GM12878 (cell line): Measurements from ENCODE around the gene TRIP11. TPM values are rescaled to one million over a fixed set of nuclear protein-coding genes. Genes with fewer than 3 reads are reported as not detected.

Source experiments
- ATAC-seq: fragments of 200-7000 bp; cut with Tn5 transposase; 3 replicates; pipeline ENCODE4 v1.9.1; 2020; ENCODE audit warnings: mild to moderate bottlenecking, moderate library complexity
- BruUV-seq: library from RNA; stranded (reverse); fragments of 400-500 nt; replicated peaks from 2 replicates; lab custom pipeline; 2021; lab: Mats Ljungman, UMichigan
- CTCF ChIA-PET: fragments of 300-600 bp; sonication (Branson Sonifier 250); formaldehyde crosslinking; extraction: SDS; loops from one replicate; lab custom pipeline; 2021; ENCODE audit warnings: inconsistent platforms; lab: Yijun Ruan, JAX
- POLR2A ChIA-PET: fragments of 350-600 bp; formaldehyde crosslinking; extraction: SDS; loops from one replicate; lab custom pipeline; 2021; ENCODE audit warnings: inconsistent platforms; lab: Charles Lee
- RAD21 ChIA-PET: fragments of 300-600 bp; sonication (Branson Sonifier 250); formaldehyde crosslinking; loops from one replicate; lab custom pipeline; 2023; ENCODE audit warnings: antibody characterized with exemption; ENCODE audit not compliant: unreplicated experiment; lab: Charles Lee
- SMC1A ChIA-PET: fragments of 300-600 bp; sonication (Branson Sonifier 250); formaldehyde crosslinking; loops from one replicate; lab custom pipeline; 2023; ENCODE audit not compliant: unreplicated experiment, uncharacterized antibody; lab: Charles Lee
- DNase-seq: peaks from one replicate; pipeline ENCODE4 v3.0.0-alpha.2; 2011; ENCODE audit warnings: low read depth, low spot score
- FAIRE-seq: peaks from 3 replicates; lab custom pipeline; 2011; peaks lifted over from hg19 to GRCh38; lab: Jason Lieb, UNC
- H2AFZ ChIP-seq: 2 replicates; pipeline ENCODE4 v1.6.0; 2011; ENCODE audit warnings: low read depth, low read length, control low read depth; ENCODE audit not compliant: control insufficient read depth
- H3K27ac ChIP-seq: 2 replicates; pipeline ENCODE4 v1.5.1; 2011; ENCODE audit warnings: control low read depth; ENCODE audit not compliant: control insufficient read depth, insufficient read depth
- H3K27me3 ChIP-seq, 2 experiments: replicated peaks in 1 of 2; 2 replicates each; pipeline versions ENCODE4 v1.6.0 to v1.6.1; 2011; ENCODE audit warnings: low read length in 1 of 2; ENCODE audit not compliant: control insufficient read depth in 2 of 2, insufficient read depth in 2 of 2
- H3K36me3 ChIP-seq, 2 experiments: 2 replicates each; pipeline ENCODE4 v1.5.1; 2011; ENCODE audit warnings: low read length in 1 of 2; ENCODE audit not compliant: control insufficient read depth in 2 of 2, insufficient read depth in 2 of 2
- H3K4me1 ChIP-seq: 2 replicates; pipeline ENCODE4 v1.6.1; 2011; ENCODE audit warnings: mild to moderate bottlenecking, low read length, moderate library complexity, mixed read lengths; ENCODE audit not compliant: control insufficient read depth, insufficient read depth
- H3K4me2 ChIP-seq: 2 replicates; pipeline ENCODE4 v1.6.0; 2011; ENCODE audit warnings: control low read depth; ENCODE audit not compliant: control insufficient read depth, insufficient read depth
- H3K4me3 ChIP-seq: fragments of 200-600 bp; sonication (generic); 2 replicates; pipeline ENCODE4 v1.5.1; 2016
- H3K79me2 ChIP-seq: 2 replicates; pipeline ENCODE4 v1.6.0; 2011; ENCODE audit warnings: low read length; ENCODE audit not compliant: control insufficient read depth, insufficient read depth
- H3K9ac ChIP-seq: 2 replicates; pipeline ENCODE4 v1.8.0; 2011; ENCODE audit warnings: low read length, control low read depth, mixed read lengths; ENCODE audit not compliant: control insufficient read depth, insufficient read depth
- H3K9me3 ChIP-seq: replicated peaks from 3 replicates; pipeline ENCODE4 v1.5.1; 2011; ENCODE audit warnings: mild to moderate bottlenecking, low read length; ENCODE audit not compliant: control insufficient read depth, insufficient read depth
- H4K20me1 ChIP-seq: 2 replicates; pipeline ENCODE4 v1.6.0; 2011; ENCODE audit not compliant: control insufficient read depth, insufficient read depth
- BACH1 ChIP-seq: fragments of 450-650 bp; IDR thresholded peaks from 2 replicates; pipeline ENCODE4 v1.6.1; 2017; ENCODE audit warnings: mild to moderate bottlenecking, borderline replicate concordance
- CTCF ChIP-seq, 3 experiments: IDR thresholded peaks in 2 of 3; conservative IDR thresholded peaks in 1 of 3; 2 replicates each; pipeline ENCODE4 v1.5.1; 2011; ENCODE audit warnings: low read depth in 3 of 3, low read length in 3 of 3, mild to moderate bottlenecking in 3 of 3, control low read depth in 2 of 3, moderate library complexity in 2 of 3, inconsistent platforms in 1 of 3, mixed read lengths in 1 of 3; ENCODE audit not compliant: control insufficient read depth in 2 of 3, insufficient read depth in 1 of 3; ENCODE audit errors: extremely low read depth in 1 of 3
- JUND ChIP-seq: IDR thresholded peaks from 2 replicates; pipeline ENCODE4 v1.6.1; 2012; ENCODE audit warnings: low read depth, mild to moderate bottlenecking, low read length, improper control_type of control experiment, moderate library complexity
- NBN ChIP-seq: fragments of 450-650 bp; IDR thresholded peaks from 2 replicates; pipeline ENCODE4 v1.6.1; 2016
- NR2C2 ChIP-seq: IDR thresholded peaks from 2 replicates; pipeline ENCODE4 v1.6.1; 2011; ENCODE audit warnings: borderline replicate concordance, low read depth; ENCODE audit not compliant: control insufficient read depth, insufficient read length
- PBX3 ChIP-seq: IDR thresholded peaks from 2 replicates; pipeline ENCODE4 v1.6.1; 2011; ENCODE audit warnings: mild to moderate bottlenecking, low read depth, low read length, moderate library complexity; ENCODE audit not compliant: insufficient replicate concordance
- PKNOX1 ChIP-seq: fragments of 450-650 bp; IDR thresholded peaks from 2 replicates; pipeline ENCODE4 v1.6.1; 2016; ENCODE audit warnings: mild to moderate bottlenecking
- POU2F2 ChIP-seq: IDR thresholded peaks from 3 replicates; pipeline ENCODE4 v1.6.1; 2011; ENCODE audit warnings: low read depth, mild to moderate bottlenecking, low read length, borderline replicate concordance
- SIN3A ChIP-seq: IDR thresholded peaks from 2 replicates; pipeline ENCODE4 v1.6.1; 2012; ENCODE audit warnings: low read depth, low read length, improper control_type of control experiment
- SRF ChIP-seq, 2 experiments: IDR thresholded peaks; 2 replicates each; pipeline ENCODE4 v1.6.1; 2011; ENCODE audit warnings: low read depth in 2 of 2, low read length in 2 of 2, mild to moderate bottlenecking in 1 of 2, moderate library complexity in 1 of 2
- SUPT20H ChIP-seq: IDR thresholded peaks from 2 replicates; pipeline ENCODE4 v1.6.1; 2011; ENCODE audit warnings: low read depth, mild to moderate bottlenecking, low read length, moderate library complexity, borderline replicate concordance; ENCODE audit not compliant: control insufficient read depth
- TARDBP ChIP-seq: IDR thresholded peaks from 2 replicates; pipeline ENCODE4 v1.6.1; 2016; ENCODE audit warnings: borderline replicate concordance
- USF2 ChIP-seq: IDR thresholded peaks from 2 replicates; pipeline ENCODE4 v1.6.1; 2011; ENCODE audit warnings: low read depth, low read length, improper control_type of control experiment, borderline replicate concordance
- ZNF274 ChIP-seq: IDR thresholded peaks from one replicate; pipeline ENCODE4 v1.8.0; 2011; ENCODE audit not compliant: insufficient read length, insufficient read depth
- WGBS: methylation state at CpG from one replicate; pipeline ENCODE4 v1.1.6; 2016; ENCODE audit warnings: low lambda C conversion rate; ENCODE audit not compliant: insufficient replicate concordance, insufficient coverage; ENCODE audit errors: missing lambda C conversion rate; 5-methylcytosine and 5-hydroxymethylcytosine counted together
- in situ Hi-C: fragments of 300-500 bp; cut with MboI; formaldehyde crosslinking; loops from 9 replicates; pipeline ENCODE4 v1.14.3; 2018; ENCODE audit warnings: mixed read lengths
- intact Hi-C: fragments of 100-400 bp; cut with micrococcal nuclease; formaldehyde crosslinking; loops from one replicate; pipeline ENCODE4 v1.14.2; 2022; ENCODE audit not compliant: unreplicated experiment
- polyA plus RNA-seq, 11 experiments: library from polyadenylated mRNA; depleted of rRNA in 4 of 11; unstranded in 6 of 11; stranded (reverse) in 5 of 11; fragments of >200 nt; fragmentation: Nextera tagmentation in 4 of 11; fragmentation: Illumina TruSeq in 1 of 11; extraction: Ambion mirVana in 4 of 11; extraction: Trizol in 1 of 11; gene quantifications; 1 replicate in 1 of 11; 2 replicates in 10 of 11; pipeline versions ENCODE4 v1.2.1 to v1.2.3, GENCODE V29; 2011 to 2016; ENCODE audit warnings: inconsistent platforms in 2 of 11, missing spikeins in 2 of 11, low read depth in 1 of 11
- total RNA-seq, 4 experiments: library from RNA; depleted of rRNA in 3 of 4; stranded (reverse); fragments of >200 nt in 3 of 4; fragmentation: Illumina TruSeq in 1 of 4; extraction: Trizol in 1 of 4; gene quantifications; 2 replicates each; pipeline versions ENCODE4 v1.2.1 to v1.2.3, GENCODE V29; 2013 to 2021
- TF ChIP-seq, protein P1 (sequence below): fragments of 450-650 bp; IDR thresholded peaks from 2 replicates; pipeline ENCODE4 v1.6.1; 2016; ENCODE audit warnings: mild to moderate bottlenecking

The TRIP11 gene
- total and polyA plus RNA-seq, 10 of the 15 experiments (the other 5 are each of a cell fraction or from before 2014, with no cell fraction given), result 5.3 to 46.1 (median 19.9) TPM

DNA sequence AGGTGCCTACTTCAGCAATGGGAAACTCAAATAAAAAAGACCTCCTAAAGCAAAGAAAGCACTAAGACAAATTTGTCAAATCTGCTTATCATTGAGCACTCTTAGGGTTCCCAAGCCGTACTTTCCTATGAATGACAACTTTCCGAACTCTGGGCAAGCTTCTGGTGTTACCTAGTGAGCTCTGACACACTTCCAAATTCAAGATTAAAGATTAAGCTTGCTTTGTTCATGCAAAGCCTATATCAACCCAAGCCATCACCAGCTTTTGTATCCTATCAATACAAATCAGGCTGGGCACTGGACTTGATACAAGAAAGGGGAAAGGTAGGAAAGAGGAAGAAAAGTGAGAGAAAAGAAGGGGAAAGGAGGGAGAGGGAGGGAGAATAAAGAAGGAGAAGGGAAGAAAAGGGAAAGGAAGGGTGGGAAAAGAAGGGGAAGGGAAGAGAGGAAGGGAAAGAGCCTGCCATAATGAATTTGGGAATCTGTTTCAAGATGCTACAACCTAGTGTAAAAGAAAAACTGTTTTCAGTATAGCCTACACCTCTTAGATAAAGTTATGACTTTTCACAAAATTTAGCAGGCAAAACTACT, 68.6 kb downstream of the TRIP11 start:
- no peak for DNase-seq
- 93% methylated on average over 2 of the region's 2 CpGs for WGBS
- RAD21 ChIA-PET, result no interaction called here
- Histone ChIP-seq H3K9me3 (no peaks in the 10 kb centered on the region), H4K20me1 (no peaks in the 10 kb centered on the region), H3K36me3 (peaks cover 0 to 15% of the 10 kb centered on the region in 2 experiments; a peak in 3 of 4 replicates), H3K4me2 (no peak overlapping the region), H3K4me3 (no peak overlapping the region), H3K27ac (no peak overlapping the region), H2AFZ (no peak overlapping the region), H3K27me3 (no peaks in the 10 kb centered on the region), H3K9ac (no peak overlapping the region), H3K79me2 (no peaks in the 10 kb centered on the region), H3K4me1 (no peaks in the 10 kb centered on the region)
- no TSS peak for BruUV-seq
- in situ Hi-C loops, result no loop called here
- intact Hi-C loops, result no loop called here
- CTCF ChIA-PET, result interaction anchor here (0.6 to 1.3 kb wide), 2 partner anchors 25 to 128 kb away, joined by 3 to 5 read pairs; no protein-coding TSS in a partner anchor
- TF ChIP-seq BACH1 (no peak), SRF (IDR thresholded peaks at IDR 0.05; ENCODE audit: low read depth in 2 of 2, low read length in 2 of 2) (no peak), CTCF (IDR thresholded peaks at IDR 0.05 in 2 of 3, conservative IDR thresholded peaks at IDR 0.05 in 1 of 3; ENCODE audit: control insufficient read depth in 2 of 3, extremely low read depth in 1 of 3, insufficient read depth in 1 of 3, low read depth in 3 of 3, low read length in 3 of 3) (no peak), PBX3 (no peak), NBN (no peak), TARDBP (no peak), SUPT20H (no peak), SIN3A (no peak), USF2 (no peak), NR2C2 (no peak), PKNOX1 (no peak), JUND (no peak), ZNF274 (no peak), POU2F2 (no peak)
- TF ChIP-seq, protein P1, sequence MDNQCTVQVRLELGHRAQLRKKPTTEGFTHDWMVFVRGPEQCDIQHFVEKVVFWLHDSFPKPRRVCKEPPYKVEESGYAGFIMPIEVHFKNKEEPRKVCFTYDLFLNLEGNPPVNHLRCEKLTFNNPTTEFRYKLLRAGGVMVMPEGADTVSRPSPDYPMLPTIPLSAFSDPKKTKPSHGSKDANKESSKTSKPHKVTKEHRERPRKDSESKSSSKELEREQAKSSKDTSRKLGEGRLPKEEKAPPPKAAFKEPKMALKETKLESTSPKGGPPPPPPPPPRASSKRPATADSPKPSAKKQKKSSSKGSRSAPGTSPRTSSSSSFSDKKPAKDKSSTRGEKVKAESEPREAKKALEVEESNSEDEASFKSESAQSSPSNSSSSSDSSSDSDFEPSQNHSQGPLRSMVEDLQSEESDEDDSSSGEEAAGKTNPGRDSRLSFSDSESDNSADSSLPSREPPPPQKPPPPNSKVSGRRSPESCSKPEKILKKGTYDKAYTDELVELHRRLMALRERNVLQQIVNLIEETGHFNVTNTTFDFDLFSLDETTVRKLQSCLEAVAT, result no peak
- no peak for FAIRE-seq
- no peak for ATAC-seq
- SMC1A ChIA-PET, result interaction anchor here (0.6 kb wide), 2 partner anchors 12 to 571 kb away, joined by 3 read pairs; no protein-coding TSS in a partner anchor
- POLR2A ChIA-PET, result no interaction called here
